ENCODE results near the gene GATA5. TPM values are rescaled to one million over a fixed set of nuclear protein-coding genes. Genes with fewer than 3 reads are reported as not detected.

GATA5 gene
- total RNA-seq, 2 donors from 2014 or later = 2.5 to 6.7 TPM

DNA sequence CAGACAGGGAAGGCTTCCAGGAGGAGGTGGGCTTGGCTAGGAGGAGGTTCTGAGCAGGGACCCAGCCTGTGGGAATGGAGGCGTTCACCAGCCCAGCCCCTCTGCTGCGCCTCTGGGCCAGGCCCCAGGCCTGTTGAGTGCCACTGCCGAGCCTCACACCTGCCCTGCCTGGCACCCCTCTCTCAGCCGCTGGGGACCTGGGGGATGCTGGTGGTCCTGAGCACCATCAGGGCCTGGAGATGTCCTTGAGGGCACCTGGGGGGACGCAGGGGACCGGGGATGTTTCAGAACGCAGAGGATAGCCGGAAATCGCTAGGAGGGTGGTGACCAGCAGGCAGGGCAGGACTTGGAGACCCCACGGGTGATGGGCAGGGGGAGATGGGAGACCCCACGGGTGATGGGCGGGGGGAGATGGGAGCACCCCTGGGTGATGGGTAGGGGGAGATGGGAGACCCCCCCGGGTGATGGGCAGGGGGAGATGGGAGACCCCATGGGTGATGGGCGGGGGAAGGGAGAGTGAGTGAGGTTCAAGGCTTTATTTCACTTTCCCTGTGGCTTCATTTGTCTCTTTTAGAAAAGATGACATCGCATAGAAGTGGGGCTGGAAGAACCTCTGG is 12.7 kb downstream of the GATA5 start:
- no peak overlapping the region for H3K4me3 ChIP-seq (ENCODE audit: low read length)
- H3K27ac ChIP-seq (ENCODE audit: low read depth, low read length) = no peak overlapping the region
- 78 to 81% methylated on average over 8 to 15 of the region's 15 CpGs for WGBS, 2 experiments (ENCODE audit: insufficient coverage in 1 of 2, insufficient read length in 1 of 2)
- H3K27me3 ChIP-seq (ENCODE audit: control insufficient read depth, insufficient read depth, low read length, poor library complexity, severe bottlenecking) = no peaks in the 10 kb centered on the region
- no peaks in the 10 kb centered on the region for H3K4me1 Mint-ChIP-seq
- no peaks in the 10 kb centered on the region for H3K9me3 ChIP-seq (ENCODE audit: control insufficient read depth, low read length)
- H3K4me1 ChIP-seq (ENCODE audit: control insufficient read depth, insufficient read depth, low read length) = no peaks in the 10 kb centered on the region
- H3K36me3 ChIP-seq (ENCODE audit: control insufficient read depth, insufficient read depth, low read length) = no peaks in the 10 kb centered on the region
- TF ChIP-seq, protein P1, sequence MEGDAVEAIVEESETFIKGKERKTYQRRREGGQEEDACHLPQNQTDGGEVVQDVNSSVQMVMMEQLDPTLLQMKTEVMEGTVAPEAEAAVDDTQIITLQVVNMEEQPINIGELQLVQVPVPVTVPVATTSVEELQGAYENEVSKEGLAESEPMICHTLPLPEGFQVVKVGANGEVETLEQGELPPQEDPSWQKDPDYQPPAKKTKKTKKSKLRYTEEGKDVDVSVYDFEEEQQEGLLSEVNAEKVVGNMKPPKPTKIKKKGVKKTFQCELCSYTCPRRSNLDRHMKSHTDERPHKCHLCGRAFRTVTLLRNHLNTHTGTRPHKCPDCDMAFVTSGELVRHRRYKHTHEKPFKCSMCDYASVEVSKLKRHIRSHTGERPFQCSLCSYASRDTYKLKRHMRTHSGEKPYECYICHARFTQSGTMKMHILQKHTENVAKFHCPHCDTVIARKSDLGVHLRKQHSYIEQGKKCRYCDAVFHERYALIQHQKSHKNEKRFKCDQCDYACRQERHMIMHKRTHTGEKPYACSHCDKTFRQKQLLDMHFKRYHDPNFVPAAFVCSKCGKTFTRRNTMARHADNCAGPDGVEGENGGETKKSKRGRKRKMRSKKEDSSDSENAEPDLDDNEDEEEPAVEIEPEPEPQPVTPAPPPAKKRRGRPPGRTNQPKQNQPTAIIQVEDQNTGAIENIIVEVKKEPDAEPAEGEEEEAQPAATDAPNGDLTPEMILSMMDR (conservative IDR thresholded peaks at IDR 0.05) = no peak
- no peak overlapping the region for H3K4me3 Mint-ChIP-seq
- H3K27me3 Mint-ChIP-seq (ENCODE audit: insufficient read depth) = no peaks in the 10 kb centered on the region
- no peaks in the 10 kb centered on the region for H3K36me3 Mint-ChIP-seq (ENCODE audit: low read depth)
- H3K9ac ChIP-seq (ENCODE audit: extremely low read depth, low read length, poor library complexity, severe bottlenecking) = no peak overlapping the region
- H3K9me3 Mint-ChIP-seq = no peaks in the 10 kb centered on the region
- no peak for DNase-seq
- H3K27ac Mint-ChIP-seq = no peak overlapping the region

- no peaks in the 10 kb centered on the region for H3K27me3 Mint-ChIP-seq (ENCODE audit: insufficient read depth)
- no peak for DNase-seq
- no peaks in the 10 kb centered on the region for H3K36me3 ChIP-seq (ENCODE audit: control insufficient read depth, insufficient read depth, low read length)
- no peak overlapping the region for H3K27ac Mint-ChIP-seq
- no peaks in the 10 kb centered on the region for H3K27me3 ChIP-seq (ENCODE audit: control insufficient read depth, insufficient read depth, low read length, poor library complexity, severe bottlenecking)
- TF ChIP-seq, protein P1 (conservative IDR thresholded peaks at IDR 0.05) = no peak
- H3K4me1 Mint-ChIP-seq = no peaks in the 10 kb centered on the region
- no peaks in the 10 kb centered on the region for H3K36me3 Mint-ChIP-seq (ENCODE audit: low read depth)
- WGBS, 2 experiments (ENCODE audit: insufficient coverage in 1 of 2, insufficient read length in 1 of 2) = 92 to 98% methylated on average over 8 to 13 of the region's 13 CpGs
- no peaks in the 10 kb centered on the region for H3K9me3 ChIP-seq (ENCODE audit: control insufficient read depth, low read length)
- no peak overlapping the region for H3K4me3 Mint-ChIP-seq
- no peak overlapping the region for H3K27ac ChIP-seq (ENCODE audit: low read depth, low read length)
- no peak overlapping the region for H3K9ac ChIP-seq (ENCODE audit: extremely low read depth, low read length, poor library complexity, severe bottlenecking)
- no peaks in the 10 kb centered on the region for H3K9me3 Mint-ChIP-seq
- H3K4me1 ChIP-seq (ENCODE audit: control insufficient read depth, insufficient read depth, low read length) = no peaks in the 10 kb centered on the region
- H3K4me3 ChIP-seq (ENCODE audit: low read length) = no peak overlapping the region
Observed at GRCh38 chr20:62461834-62462233, 14.0 kb downstream of the GATA5 start.

DNA sequence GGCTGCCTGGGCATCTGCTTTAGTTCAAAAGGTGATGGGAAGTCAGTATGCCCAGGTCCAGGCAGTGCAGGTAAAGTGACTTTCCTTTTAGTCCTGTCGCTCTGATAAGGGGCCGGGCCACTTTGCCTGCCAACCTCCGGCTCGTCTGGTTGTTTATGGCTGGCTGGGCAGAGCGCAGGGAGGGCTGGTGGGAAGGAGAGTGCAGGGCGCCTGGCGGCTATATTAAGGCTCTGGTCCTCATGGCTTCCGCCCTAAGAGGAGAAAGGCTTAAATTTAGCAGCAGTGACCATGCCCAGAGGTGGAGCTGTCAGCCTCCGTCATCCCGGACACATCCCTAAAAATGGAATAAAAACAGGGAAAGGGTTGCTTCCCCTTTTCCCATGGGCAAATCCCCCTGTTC is 14.6 kb downstream of the GATA5 start:
- Mint-ChIP-seq H3K27ac (no peak overlapping the region), H3K4me1 (no peaks in the 10 kb centered on the region), H3K36me3 (ENCODE audit: low read depth) (no peaks in the 10 kb centered on the region), H3K4me3 (no peak overlapping the region), H3K9me3 (no peaks in the 10 kb centered on the region), H3K27me3 (ENCODE audit: insufficient read depth) (no peaks in the 10 kb centered on the region)
- H3K4me1 ChIP-seq (ENCODE audit: control insufficient read depth, insufficient read depth, low read length) = no peaks in the 10 kb centered on the region
- no peaks in the 10 kb centered on the region for H3K36me3 ChIP-seq (ENCODE audit: control insufficient read depth, insufficient read depth, low read length)
- H3K27ac ChIP-seq (ENCODE audit: low read depth, low read length) = no peak overlapping the region
- H3K9me3 ChIP-seq (ENCODE audit: control insufficient read depth, low read length) = no peaks in the 10 kb centered on the region
- DNase-seq = no peak
- TF ChIP-seq, protein P1 (conservative IDR thresholded peaks at IDR 0.05) = no peak
- H3K27me3 ChIP-seq (ENCODE audit: control insufficient read depth, insufficient read depth, low read length, poor library complexity, severe bottlenecking) = no peaks in the 10 kb centered on the region
- H3K9ac ChIP-seq (ENCODE audit: extremely low read depth, low read length, poor library complexity, severe bottlenecking) = no peak overlapping the region
- H3K4me3 ChIP-seq (ENCODE audit: low read length) = no peak overlapping the region
- 87 to 93% methylated on average over 4 to 10 of the region's 10 CpGs for WGBS, 2 experiments (ENCODE audit: insufficient coverage in 1 of 2, insufficient read length in 1 of 2)
